GM10248 (cell line): ENCODE results near the gene NTM.

Source experiments
- CTCF ChIA-PET: fragments of 300-600 bp; sonication (Branson Sonifier 250); formaldehyde crosslinking; extraction: SDS; loops from one replicate; lab custom pipeline; 2021; ENCODE audit warnings: antibody characterized with exemption; lab: Yijun Ruan, JAX
- POLR2A ChIA-PET: fragments of 350-650 bp; sonication (Branson Sonifier 250); formaldehyde crosslinking; extraction: SDS; loops from one replicate; lab custom pipeline; 2020; ENCODE audit warnings: antibody characterized with exemption; lab: Yijun Ruan, JAX
- DNase-seq: peaks from one replicate; pipeline ENCODE4 v3.0.0; 2012; ENCODE audit errors: extremely low spot score
- CTCF ChIP-seq: IDR thresholded peaks from 2 replicates; pipeline ENCODE4 v1.5.1; 2012; ENCODE audit warnings: mild to moderate bottlenecking, low read depth; ENCODE audit errors: extremely low read depth, missing control alignments, control extremely low read depth

Gene NTM

GRCh38 chr11:131666006-131666405 lies 295.6 kb downstream of the NTM start:
- no peak for DNase-seq
- no peak for TF ChIP-seq CTCF
- CTCF ChIA-PET = interaction anchor here (0.8 to 4.7 kb wide), 5 partner anchors 8 to 750 kb away, joined by 3 to 35 read pairs (median 3); partner anchors contain the start of gene SNX19
- POLR2A ChIA-PET = no interaction called here

GRCh38 chr11:131666617-131667016 lies 296.2 kb downstream of the NTM start:
- no peak for DNase-seq
- POLR2A ChIA-PET = no interaction called here

GRCh38 chr11:131667566-131667965 lies 297.2 kb downstream of the NTM start:
- CTCF ChIA-PET = interaction anchor here (0.7 to 2.8 kb wide), 9 partner anchors 9 to 609 kb away, joined by 3 to 24 read pairs (median 6); no protein-coding TSS in a partner anchor

More at GRCh38 chr11:131666617-131667016, 296.2 kb downstream of the NTM start:
- TF ChIP-seq CTCF = no peak
- CTCF ChIA-PET = interaction anchor here (0.7 to 4.7 kb wide), 8 partner anchors 8 to 602 kb away, joined by 3 to 35 read pairs (median 7); no protein-coding TSS in a partner anchor

GRCh38 chr11:131668500-131669400 lies 298.3 kb downstream of the NTM start:
- POLR2A ChIA-PET = no interaction called here
- DNase-seq = peak; percentile 70
- TF ChIP-seq CTCF = peak; percentile 76
- CTCF ChIA-PET = interaction anchor here (0.9 to 3.0 kb wide), 17 partner anchors 10 to 610 kb away, joined by 3 to 24 read pairs (median 4); no protein-coding TSS in a partner anchor

More at GRCh38 chr11:131667566-131667965, 297.2 kb downstream of the NTM start:
- TF ChIP-seq CTCF = no peak
- POLR2A ChIA-PET = no interaction called here
- no peak for DNase-seq

- POLR2A ChIA-PET = no interaction called here
- CTCF ChIA-PET = interaction anchor here (0.7 to 3.0 kb wide), 15 partner anchors 9 to 604 kb away, joined by 3 to 24 read pairs (median 4); no protein-coding TSS in a partner anchor
- no peak for DNase-seq
- TF ChIP-seq CTCF = no peak
Measured at GRCh38 chr11:131669401-131669780, 299.0 kb downstream of the NTM start.

GRCh38 chr11:131670876-131671275 lies 300.5 kb downstream of the NTM start:
- TF ChIP-seq CTCF = no peak
- ChIA-PET CTCF (interaction anchor here (3.0 kb wide), 1 partner anchor 8 kb away, joined by 11 read pairs; no protein-coding TSS in a partner anchor), POLR2A (no interaction called here)
- no peak for DNase-seq
